Thymus (tissue), 11 donors: ENCODE measurements around the gene RAET1G. TPM values are rescaled to one million over a fixed set of nuclear protein-coding genes. Genes with fewer than 3 reads are reported as not detected.
"Not testable (repeated sequence)": the region's sequence is repeated elsewhere in the genome, so short reads cannot be mapped to it uniquely, and the experiment has no call there.

Source experiments
- DNase-seq, 9 donors: peaks; one replicate each; pipeline ENCODE4 v3.0.0-alpha.2; 2013; ENCODE audit warnings: low spot score in 9 of 9, low read depth in 6 of 9, missing footprints in 1 of 9
- H3K27ac ChIP-seq, 2 donors: one replicate each; pipeline ENCODE4 v1.5.1; 2013; ENCODE audit warnings: control low read depth in 1 of 2, low read depth in 1 of 2, low read length in 1 of 2, mild to moderate bottlenecking in 1 of 2, moderate library complexity in 1 of 2
- H3K27me3 ChIP-seq, 2 donors: one replicate each; pipeline ENCODE4 v1.5.1; 2013; ENCODE audit warnings: low read length in 1 of 2; ENCODE audit not compliant: control insufficient read depth in 2 of 2, insufficient read depth in 1 of 2
- H3K36me3 ChIP-seq, 2 donors: one replicate each; pipeline ENCODE4 v1.5.1; 2013; ENCODE audit warnings: low read length in 1 of 2, mild to moderate bottlenecking in 1 of 2, moderate library complexity in 1 of 2; ENCODE audit not compliant: control insufficient read depth in 2 of 2, insufficient read depth in 2 of 2
- H3K4me1 ChIP-seq, 2 donors: one replicate each; pipeline ENCODE4 v1.5.1; 2013; ENCODE audit warnings: low read length in 2 of 2; ENCODE audit not compliant: control insufficient read depth in 2 of 2, insufficient read depth in 2 of 2
- H3K4me3 ChIP-seq, 2 donors: one replicate each; pipeline ENCODE4 v1.5.1; 2013; ENCODE audit warnings: low read length in 2 of 2, control low read depth in 1 of 2, mild to moderate bottlenecking in 1 of 2
- H3K9me3 ChIP-seq, 2 donors: one replicate each; pipeline ENCODE4 v1.5.1; 2013; ENCODE audit warnings: low read length in 1 of 2, mild to moderate bottlenecking in 1 of 2; ENCODE audit not compliant: control insufficient read depth in 2 of 2, insufficient read depth in 1 of 2
- WGBS: extraction: QIAGEN DNeasy Blood & Tissue Kit; methylation state at CpG from one replicate; pipeline ENCODE4 v1.1.7; 2013; 5-methylcytosine and 5-hydroxymethylcytosine counted together
- polyA plus RNA-seq: library from polyadenylated mRNA; stranded (reverse); fragments of 200-250 nt; gene quantifications from one replicate; pipeline ENCODE4 v1.2.3, GENCODE V29; 2013
- total RNA-seq: library from RNA; stranded (reverse); fragments of 120-200 nt; gene quantifications from one replicate; pipeline ENCODE4 v1.2.4, GENCODE V29; 2013
- donor health status: healthy.

Gene RAET1G
- total and polyA plus RNA-seq, 2 donors: 0.64 TPM; not detected in 1

- Histone ChIP-seq H3K27ac (no peak within 1 kb of the TSS), H3K9me3 (peaks cover 0 to 1% of the 10 kb centered on the region in 2 donors), H3K4me1 (peaks cover 0 to 27% of the 10 kb centered on the region in 2 donors), H3K4me3 (peak within 1 kb of the TSS; percentile 42 to 58), H3K36me3 (no peaks in the 10 kb centered on the region), H3K27me3 (peaks cover 29 to 100% of the 10 kb centered on the region in 2 donors)
- peak in 5 of 9 donors; percentile 41 to 73 (median 48) for DNase-seq
- under 1% methylated on average over 69 of the region's 69 CpGs for WGBS
Measured at GRCh38 chr6:149963462-149964307, 40.8 kb upstream of the RAET1G start, which contains the start of gene ULBP1. Gene ULBP1 (plus strand): TSS chr6:149963943. CDS start chr6:149964050, 107 bp downstream.

- peak overlapping the region in 1 of 2 donors; percentile 58 for H3K4me3 ChIP-seq
- H3K27ac ChIP-seq: no peak overlapping the region
Measured at GRCh38 chr6:149963212-149963461, 40.2 kb upstream of the RAET1G start.

GRCh38 chr6:149962461-149963211, 39.7 kb upstream of the RAET1G start:
- no peak overlapping the region for H3K27ac ChIP-seq
- peaks cover 0 to 27% of the 10 kb centered on the region in 2 donors for H3K4me1 ChIP-seq
- H3K9me3 ChIP-seq: peaks cover 0 to 1% of the 10 kb centered on the region in 2 donors
- no peaks in the 10 kb centered on the region for H3K36me3 ChIP-seq
- 87% methylated on average over 7 of the region's 7 CpGs for WGBS
- DNase-seq: no peak
- peaks cover 30 to 95% of the 10 kb centered on the region in 2 donors for H3K27me3 ChIP-seq
- H3K4me3 ChIP-seq: no peak overlapping the region

More at GRCh38 chr6:149963212-149963461, 40.2 kb upstream of the RAET1G start:
- DNase-seq: no peak
- peaks cover 0 to 27% of the 10 kb centered on the region in 2 donors for H3K4me1 ChIP-seq
- no peaks in the 10 kb centered on the region for H3K36me3 ChIP-seq
- peaks cover 30 to 97% of the 10 kb centered on the region in 2 donors for H3K27me3 ChIP-seq
- H3K9me3 ChIP-seq: peaks cover 0 to 1% of the 10 kb centered on the region in 2 donors
- 26% methylated on average over 8 of the region's 8 CpGs for WGBS

- Histone ChIP-seq H3K9me3 (peaks cover 0 to 1% of the 10 kb centered on the region in 2 donors), H3K4me1 (peaks cover 0 to 27% of the 10 kb centered on the region in 2 donors), H3K4me3 (no peak overlapping the region), H3K27ac (no peak overlapping the region), H3K36me3 (no peaks in the 10 kb centered on the region), H3K27me3 (peaks cover 29 to 95% of the 10 kb centered on the region in 2 donors)
- DNase-seq: peak in 2 of 9 donors; percentile 40 to 68
- WGBS: 68% methylated on average over 6 of the region's 6 CpGs
Measured at GRCh38 chr6:149961728-149962425, 39.0 kb upstream of the RAET1G start.

- DNase-seq: no peak
- 87% methylated on average over 6 of the region's 6 CpGs for WGBS
- Histone ChIP-seq H3K9me3 (peaks cover 0 to 1% of the 10 kb centered on the region in 2 donors), H3K36me3 (no peaks in the 10 kb centered on the region), H3K4me3 (no peak overlapping the region), H3K27ac (no peak overlapping the region), H3K27me3 (peaks cover 24 to 93% of the 10 kb centered on the region in 2 donors), H3K4me1 (peaks cover 0 to 26% of the 10 kb centered on the region in 2 donors)
Measured at GRCh38 chr6:149960488-149960887, 37.6 kb upstream of the RAET1G start.

GRCh38 chr6:149959806-149960205, 36.9 kb upstream of the RAET1G start:
- not testable (repeated sequence) for DNase-seq, H3K27ac ChIP-seq, H3K9me3 ChIP-seq, H3K4me3 ChIP-seq, H3K36me3 ChIP-seq
- Histone ChIP-seq H3K27me3 (peaks cover 23 to 93% of the 10 kb centered on the region in 2 donors), H3K4me1 (peaks cover 0 to 19% of the 10 kb centered on the region in 2 donors)
- 91% methylated on average over 2 of the region's 4 CpGs for WGBS

GRCh38 chr6:149958124-149958523, 35.2 kb upstream of the RAET1G start:
- not testable (repeated sequence) for H3K9me3 ChIP-seq, H3K4me3 ChIP-seq, H3K4me1 ChIP-seq, H3K36me3 ChIP-seq, DNase-seq, H3K27ac ChIP-seq
- WGBS: 59% methylated on average over 3 of the region's 3 CpGs
- H3K27me3 ChIP-seq: peaks cover 19 to 88% of the 10 kb centered on the region in 2 donors

- H3K4me3 ChIP-seq, H3K9me3 ChIP-seq, H3K27ac ChIP-seq, DNase-seq, H3K36me3 ChIP-seq, H3K4me1 ChIP-seq: not testable (repeated sequence)
- H3K27me3 ChIP-seq: peaks cover 29 to 87% of the 10 kb centered on the region in 2 donors
- WGBS: 49% methylated on average over 7 of the region's 7 CpGs
Measured at GRCh38 chr6:149955654-149956317, 32.9 kb upstream of the RAET1G start.
